ENCODE measurements around the gene CCDC77.

The CCDC77 gene

DNA sequence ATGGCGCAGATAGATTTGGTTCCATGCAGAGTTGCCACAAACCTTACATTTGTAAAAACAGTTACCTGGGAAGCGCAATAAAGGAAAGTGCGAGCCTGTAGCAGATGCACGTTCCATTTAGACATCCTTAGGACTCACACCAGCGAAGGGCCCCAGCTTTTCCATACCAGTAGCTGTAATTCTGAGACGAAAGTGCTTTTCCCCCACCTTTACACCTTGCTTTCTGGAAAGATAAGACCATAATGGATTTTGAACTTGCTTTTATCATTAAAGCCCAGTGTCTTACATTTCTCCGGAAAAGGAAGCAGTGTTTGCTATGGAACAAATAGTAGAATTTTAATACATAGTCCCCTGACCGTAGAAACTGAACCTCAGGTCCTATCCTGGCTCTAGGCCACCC is 616 bp upstream of the CCDC77 start:
- Histone ChIP-seq H3K27me3 (ENCODE audit: insufficient read depth, low read length) (no peaks in the 10 kb centered on the region), H3F3A (ENCODE audit: insufficient read depth, low read length) (no peaks in the 10 kb centered on the region), H4K20me1 (ENCODE audit: insufficient read depth, low read length) (no peaks in the 10 kb centered on the region), H3K4me2 (ENCODE audit: low read length) (peak overlapping the region; percentile 89), H3K9me3 (ENCODE audit: low read length) (no peaks in the 10 kb centered on the region), H3K4me3 (ENCODE audit: low read depth, low read length, poor library complexity, severe bottlenecking) (peak overlapping the region; percentile 92), H2AFZ (ENCODE audit: low read length) (peak overlapping the region; percentile 65), H3K79me2 (ENCODE audit: insufficient read depth, low read length) (peaks cover 8% of the 10 kb centered on the region; the same call in 1 of the 2 replicates), H3K4me1 (ENCODE audit: insufficient read depth, low read length, severe bottlenecking) (peaks cover 17% of the 10 kb centered on the region), H3K9me2 (ENCODE audit: low read depth, low read length) (no peaks in the 10 kb centered on the region), H3K36me3 (ENCODE audit: insufficient read depth, low read length) (0 out of 2 replicates have a peak, but pooled peaks cover 6% of the 10 kb centered on the region), H3K9ac (ENCODE audit: low read length) (peak overlapping the region; percentile 51), H3K27ac (ENCODE audit: low read depth, low read length, poor library complexity, severe bottlenecking) (no peak overlapping the region)
- TF ChIP-seq EZH2 (IDR thresholded peaks at IDR 0.05; ENCODE audit: borderline replicate concordance, low read length): no peak
- TF ChIP-seq, protein P1, sequence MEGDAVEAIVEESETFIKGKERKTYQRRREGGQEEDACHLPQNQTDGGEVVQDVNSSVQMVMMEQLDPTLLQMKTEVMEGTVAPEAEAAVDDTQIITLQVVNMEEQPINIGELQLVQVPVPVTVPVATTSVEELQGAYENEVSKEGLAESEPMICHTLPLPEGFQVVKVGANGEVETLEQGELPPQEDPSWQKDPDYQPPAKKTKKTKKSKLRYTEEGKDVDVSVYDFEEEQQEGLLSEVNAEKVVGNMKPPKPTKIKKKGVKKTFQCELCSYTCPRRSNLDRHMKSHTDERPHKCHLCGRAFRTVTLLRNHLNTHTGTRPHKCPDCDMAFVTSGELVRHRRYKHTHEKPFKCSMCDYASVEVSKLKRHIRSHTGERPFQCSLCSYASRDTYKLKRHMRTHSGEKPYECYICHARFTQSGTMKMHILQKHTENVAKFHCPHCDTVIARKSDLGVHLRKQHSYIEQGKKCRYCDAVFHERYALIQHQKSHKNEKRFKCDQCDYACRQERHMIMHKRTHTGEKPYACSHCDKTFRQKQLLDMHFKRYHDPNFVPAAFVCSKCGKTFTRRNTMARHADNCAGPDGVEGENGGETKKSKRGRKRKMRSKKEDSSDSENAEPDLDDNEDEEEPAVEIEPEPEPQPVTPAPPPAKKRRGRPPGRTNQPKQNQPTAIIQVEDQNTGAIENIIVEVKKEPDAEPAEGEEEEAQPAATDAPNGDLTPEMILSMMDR (IDR thresholded peaks at IDR 0.05; ENCODE audit: low read length): no peak

DNA sequence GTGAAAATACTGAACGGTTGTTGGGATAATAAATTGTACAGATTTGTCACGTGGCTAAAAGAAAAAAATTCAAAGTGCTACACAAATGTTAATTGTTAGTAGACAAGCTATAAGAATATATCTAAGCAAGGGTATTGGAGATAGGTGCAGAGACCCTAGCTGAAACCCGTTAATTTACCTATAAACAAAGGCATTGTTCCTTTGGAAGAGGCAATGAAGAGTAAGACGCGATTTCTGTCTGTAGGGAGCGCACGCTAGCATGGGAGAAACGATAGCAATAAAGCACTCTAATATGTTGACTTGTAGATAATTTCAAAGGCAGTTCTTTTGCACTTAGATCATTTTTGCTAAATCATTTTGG is 565 bp downstream of the CCDC77 start:
- peaks cover 17% of the 10 kb centered on the region for H3K4me1 ChIP-seq (ENCODE audit: insufficient read depth, low read length, severe bottlenecking)
- peak overlapping the region; percentile 88 for H3K9ac ChIP-seq (ENCODE audit: low read length)
- no peak overlapping the region for H3K27ac ChIP-seq (ENCODE audit: low read depth, low read length, poor library complexity, severe bottlenecking)
- H3K9me3 ChIP-seq (ENCODE audit: low read length): no peaks in the 10 kb centered on the region
- no peaks in the 10 kb centered on the region for H4K20me1 ChIP-seq (ENCODE audit: insufficient read depth, low read length)
- H3K4me2 ChIP-seq (ENCODE audit: low read length): peak overlapping the region; percentile 89
- peaks cover 8% of the 10 kb centered on the region; the same call in 1 of the 2 replicates for H3K79me2 ChIP-seq (ENCODE audit: insufficient read depth, low read length)
- peak overlapping the region; percentile 66 for H2AFZ ChIP-seq (ENCODE audit: low read length)
- no peaks in the 10 kb centered on the region for H3F3A ChIP-seq (ENCODE audit: insufficient read depth, low read length)
- no peaks in the 10 kb centered on the region for H3K27me3 ChIP-seq (ENCODE audit: insufficient read depth, low read length)
- H3K9me2 ChIP-seq (ENCODE audit: low read depth, low read length): no peaks in the 10 kb centered on the region
- H3K4me3 ChIP-seq (ENCODE audit: low read depth, low read length, poor library complexity, severe bottlenecking): peak overlapping the region; percentile 92
- H3K36me3 ChIP-seq (ENCODE audit: insufficient read depth, low read length): 0 out of 2 replicates have a peak, but pooled peaks cover 6% of the 10 kb centered on the region
- no peak for TF ChIP-seq EZH2 (IDR thresholded peaks at IDR 0.05; ENCODE audit: borderline replicate concordance, low read length)
- TF ChIP-seq, protein P1 (IDR thresholded peaks at IDR 0.05; ENCODE audit: low read length): peak; percentile 61

DNA sequence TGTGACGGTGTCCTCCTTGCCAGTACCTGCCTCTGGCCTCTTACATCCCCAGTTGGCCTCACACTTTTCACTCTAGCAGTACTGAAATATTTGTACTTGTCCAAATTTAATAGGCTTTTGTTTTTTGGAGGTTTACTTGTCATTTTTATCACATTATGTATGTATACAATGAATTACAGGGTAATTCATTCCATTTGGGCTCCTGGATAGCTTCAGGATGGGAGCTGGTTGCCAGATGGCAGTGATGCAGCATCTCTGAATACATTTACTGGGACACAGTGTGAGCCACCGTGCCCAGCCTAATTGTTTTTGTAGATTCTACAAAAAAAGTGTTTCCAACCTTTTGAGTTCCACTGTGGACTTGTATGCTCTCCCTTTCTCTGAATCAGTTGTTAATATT is 13.4 kb downstream of the CCDC77 start:
- no peak for TF ChIP-seq EZH2 (IDR thresholded peaks at IDR 0.05; ENCODE audit: borderline replicate concordance, low read length)
- Histone ChIP-seq H3K27ac (ENCODE audit: low read depth, low read length, poor library complexity, severe bottlenecking) (no peak overlapping the region), H4K20me1 (ENCODE audit: insufficient read depth, low read length) (no peaks in the 10 kb centered on the region), H3K9ac (ENCODE audit: low read length) (no peak overlapping the region), H3K27me3 (ENCODE audit: insufficient read depth, low read length) (no peaks in the 10 kb centered on the region), H3K9me2 (ENCODE audit: low read depth, low read length) (no peaks in the 10 kb centered on the region), H3K4me3 (ENCODE audit: low read depth, low read length, poor library complexity, severe bottlenecking) (no peak overlapping the region), H3K36me3 (ENCODE audit: insufficient read depth, low read length) (peaks cover 62% of the 10 kb centered on the region), H3K4me1 (ENCODE audit: insufficient read depth, low read length, severe bottlenecking) (no peaks in the 10 kb centered on the region), H2AFZ (ENCODE audit: low read length) (no peak overlapping the region), H3K4me2 (ENCODE audit: low read length) (no peak overlapping the region), H3K79me2 (ENCODE audit: insufficient read depth, low read length) (no peaks in the 10 kb centered on the region), H3F3A (ENCODE audit: insufficient read depth, low read length) (no peaks in the 10 kb centered on the region), H3K9me3 (ENCODE audit: low read length) (no peaks in the 10 kb centered on the region)

DNA sequence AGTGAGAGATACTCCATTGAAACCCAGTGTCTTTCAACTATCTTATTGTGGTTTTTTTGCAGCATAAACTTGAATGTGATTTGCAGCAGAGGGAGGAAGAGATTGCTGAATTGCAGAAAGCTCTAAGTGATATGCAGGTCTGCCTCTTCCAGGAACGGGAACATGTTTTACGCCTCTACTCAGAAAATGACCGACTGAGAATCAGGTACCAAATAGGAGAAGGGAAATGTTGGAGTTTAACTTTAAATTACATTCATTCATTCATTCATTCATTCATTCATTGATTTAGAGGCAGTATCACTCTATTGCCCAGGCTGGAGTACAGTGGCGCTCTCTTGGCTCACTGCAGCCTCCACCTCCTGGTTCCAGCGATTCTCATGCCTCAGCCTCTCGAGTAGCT is 17.0 kb downstream of the CCDC77 start:
- Histone ChIP-seq H3K9me3 (ENCODE audit: low read length) (no peaks in the 10 kb centered on the region), H3K4me3 (ENCODE audit: low read depth, low read length, poor library complexity, severe bottlenecking) (no peak overlapping the region), H3F3A (ENCODE audit: insufficient read depth, low read length) (no peaks in the 10 kb centered on the region), H2AFZ (ENCODE audit: low read length) (no peak overlapping the region), H3K36me3 (ENCODE audit: insufficient read depth, low read length) (peaks cover 52% of the 10 kb centered on the region), H3K79me2 (ENCODE audit: insufficient read depth, low read length) (no peaks in the 10 kb centered on the region), H3K4me1 (ENCODE audit: insufficient read depth, low read length, severe bottlenecking) (no peaks in the 10 kb centered on the region), H3K9me2 (ENCODE audit: low read depth, low read length) (no peaks in the 10 kb centered on the region), H3K27me3 (ENCODE audit: insufficient read depth, low read length) (no peaks in the 10 kb centered on the region), H3K9ac (ENCODE audit: low read length) (no peak overlapping the region), H4K20me1 (ENCODE audit: insufficient read depth, low read length) (no peaks in the 10 kb centered on the region), H3K27ac (ENCODE audit: low read depth, low read length, poor library complexity, severe bottlenecking) (no peak overlapping the region), H3K4me2 (ENCODE audit: low read length) (no peak overlapping the region)
- no peak for TF ChIP-seq EZH2 (IDR thresholded peaks at IDR 0.05; ENCODE audit: borderline replicate concordance, low read length)

Measured in OCI-LY1 (cell line).